Effector memory CD4-positive, alpha-beta T cell (primary cell): ENCODE measurements around the gene USP17L28.
"Not testable (repeated sequence)": the region's sequence is repeated elsewhere in the genome, so short reads cannot be mapped to it uniquely, and the experiment has no call there.

Experiments used
- DNase-seq, 3 donors: peaks; one replicate each; pipeline ENCODE4 v3.0.0-alpha.2; 2020
- H3K27ac ChIP-seq: 2 replicates; pipeline ENCODE4 v1.7.0; 2013; ENCODE audit warnings: mild to moderate bottlenecking, low read length, moderate library complexity; ENCODE audit not compliant: insufficient read depth, poor library complexity, severe bottlenecking
- H3K27me3 ChIP-seq: replicated peaks from 2 replicates; pipeline ENCODE4 v1.7.0; 2013; ENCODE audit warnings: mild to moderate bottlenecking, low read length; ENCODE audit not compliant: insufficient read depth, control insufficient read depth, poor library complexity, severe bottlenecking
- H3K36me3 ChIP-seq: 2 replicates; pipeline ENCODE4 v1.7.0; 2013; ENCODE audit warnings: mild to moderate bottlenecking, low read length, moderate library complexity; ENCODE audit not compliant: control insufficient read depth, insufficient read depth
- H3K4me1 ChIP-seq: 2 replicates; pipeline ENCODE4 v1.7.0; 2013; ENCODE audit warnings: low read length, mild to moderate bottlenecking; ENCODE audit not compliant: control insufficient read depth, insufficient read depth, poor library complexity, severe bottlenecking
- H3K4me3 ChIP-seq: 2 replicates; pipeline ENCODE4 v1.7.0; 2013; ENCODE audit warnings: low read length, low read depth, mild to moderate bottlenecking; ENCODE audit not compliant: insufficient read depth, poor library complexity, severe bottlenecking
- H3K9me3 ChIP-seq: 2 replicates; pipeline ENCODE4 v1.7.0; 2013; ENCODE audit warnings: mild to moderate bottlenecking, low read length, moderate library complexity; ENCODE audit not compliant: control insufficient read depth
- total RNA-seq, 3 donors: gene quantifications; one replicate each; lab custom pipeline; 2026; lab: John Stamatoyannopoulos, UW

USP17L28 gene
- 0 reads per million in 3 donors for total RNA-seq

GRCh38 chr4:9348593-9348992, at the start of gene USP17L28:
Gene USP17L28 (plus strand): TSS chr4:9348893. CDS start chr4:9348893, 0 bp downstream.
- H3K4me1 ChIP-seq, H3K4me3 ChIP-seq, H3K27ac ChIP-seq, H3K27me3 ChIP-seq, DNase-seq, H3K36me3 ChIP-seq, H3K9me3 ChIP-seq: not testable (repeated sequence)

DNA sequence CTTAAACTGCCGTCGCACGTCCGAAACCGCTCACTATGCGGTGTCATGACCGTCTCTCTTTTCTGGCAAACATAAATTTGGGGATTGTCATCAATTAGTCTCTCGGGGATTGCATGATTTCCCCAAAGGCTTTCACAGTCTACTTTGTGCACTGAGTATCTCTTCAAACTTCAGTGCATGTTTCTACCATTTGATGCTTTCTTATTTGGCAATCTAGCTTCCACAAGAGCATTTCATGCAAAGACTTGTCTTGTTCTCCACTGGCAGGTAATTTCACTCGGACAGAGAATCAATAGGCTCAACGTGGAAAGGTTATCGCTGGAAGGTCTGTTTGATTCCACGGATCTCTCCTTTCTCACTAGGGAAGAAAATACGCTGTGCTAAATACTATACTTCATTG, 24.5 kb upstream of the USP17L28 start:
- not testable (repeated sequence) for H3K27ac ChIP-seq, H3K9me3 ChIP-seq, H3K4me3 ChIP-seq, DNase-seq, H3K27me3 ChIP-seq, H3K4me1 ChIP-seq, H3K36me3 ChIP-seq

DNA sequence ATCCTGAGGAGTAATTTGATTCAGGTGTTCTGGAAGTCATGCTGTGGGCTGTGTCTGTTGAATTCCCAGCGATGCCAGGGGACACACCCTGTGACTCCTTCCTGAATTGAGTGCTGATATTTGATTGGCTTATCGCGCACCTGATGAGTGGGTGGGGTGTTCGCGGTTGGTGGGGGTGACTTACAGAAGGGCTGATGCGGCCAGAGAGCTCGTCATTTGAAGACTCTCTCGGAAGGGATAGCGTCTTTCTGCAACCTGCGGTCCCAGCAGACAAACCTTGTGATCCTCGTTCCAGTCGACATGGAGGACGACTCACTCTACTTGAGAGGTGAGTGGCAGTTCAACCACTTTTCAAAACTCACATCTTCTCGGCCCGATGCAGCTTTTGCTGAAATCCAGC, 23.8 kb upstream of the USP17L28 start, which contains the start of gene USP17L24:
Gene USP17L24 (plus strand): TSS at position 301 of the 400 bp plus-strand sequence. CDS start 0 bp downstream, at position 301.
- not testable (repeated sequence) for H3K4me1 ChIP-seq, H3K4me3 ChIP-seq, H3K9me3 ChIP-seq, H3K27ac ChIP-seq, DNase-seq, H3K36me3 ChIP-seq, H3K27me3 ChIP-seq

DNA sequence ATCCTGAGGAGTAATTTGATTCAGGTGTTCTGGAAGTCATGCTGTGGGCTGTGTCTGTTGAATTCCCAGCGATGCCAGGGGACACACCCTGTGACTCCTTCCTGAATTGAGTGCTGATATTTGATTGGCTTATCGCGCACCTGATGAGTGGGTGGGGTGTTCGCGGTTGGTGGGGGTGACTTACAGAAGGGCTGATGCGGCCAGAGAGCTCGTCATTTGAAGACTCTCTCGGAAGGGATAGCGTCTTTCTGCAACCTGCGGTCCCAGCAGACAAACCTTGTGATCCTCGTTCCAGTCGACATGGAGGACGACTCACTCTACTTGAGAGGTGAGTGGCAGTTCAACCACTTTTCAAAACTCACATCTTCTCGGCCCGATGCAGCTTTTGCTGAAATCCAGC, 19.1 kb upstream of the USP17L28 start, which contains the start of gene USP17L25:
Gene USP17L25 (plus strand): TSS at position 301 of the 400 bp plus-strand sequence. CDS start 0 bp downstream, at position 301.
- not testable (repeated sequence) for DNase-seq, H3K36me3 ChIP-seq, H3K9me3 ChIP-seq, H3K4me3 ChIP-seq, H3K27ac ChIP-seq, H3K27me3 ChIP-seq, H3K4me1 ChIP-seq

- H3K36me3 ChIP-seq, H3K27me3 ChIP-seq, DNase-seq, H3K4me1 ChIP-seq, H3K4me3 ChIP-seq, H3K9me3 ChIP-seq, H3K27ac ChIP-seq: not testable (repeated sequence)
These were observed 14.3 kb upstream of the USP17L28 start, which contains the start of gene USP17L26 for GRCh38 chr4:9334358-9334757. Gene USP17L26 (plus strand): TSS chr4:9334658. CDS start chr4:9334658, 0 bp downstream.

DNA sequence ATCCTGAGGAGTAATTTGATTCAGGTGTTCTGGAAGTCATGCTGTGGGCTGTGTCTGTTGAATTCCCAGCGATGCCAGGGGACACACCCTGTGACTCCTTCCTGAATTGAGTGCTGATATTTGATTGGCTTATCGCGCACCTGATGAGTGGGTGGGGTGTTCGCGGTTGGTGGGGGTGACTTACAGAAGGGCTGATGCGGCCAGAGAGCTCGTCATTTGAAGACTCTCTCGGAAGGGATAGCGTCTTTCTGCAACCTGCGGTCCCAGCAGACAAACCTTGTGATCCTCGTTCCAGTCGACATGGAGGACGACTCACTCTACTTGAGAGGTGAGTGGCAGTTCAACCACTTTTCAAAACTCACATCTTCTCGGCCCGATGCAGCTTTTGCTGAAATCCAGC, 9.6 kb upstream of the USP17L28 start, which contains the start of gene USP17L5:
Gene USP17L5 (plus strand): TSS at position 301 of the 400 bp plus-strand sequence. CDS start 0 bp downstream, at position 301.
- H3K27me3 ChIP-seq, H3K36me3 ChIP-seq, DNase-seq, H3K27ac ChIP-seq, H3K9me3 ChIP-seq, H3K4me1 ChIP-seq, H3K4me3 ChIP-seq: not testable (repeated sequence)

GRCh38 chr4:9343848-9344247, 4.8 kb upstream of the USP17L28 start, which contains the start of gene USP17L27:
Gene USP17L27 (plus strand): TSS chr4:9344148. CDS start chr4:9344148, 0 bp downstream.
- H3K36me3 ChIP-seq, H3K4me1 ChIP-seq, H3K9me3 ChIP-seq, H3K27me3 ChIP-seq, DNase-seq, H3K27ac ChIP-seq, H3K4me3 ChIP-seq: not testable (repeated sequence)

- not testable (repeated sequence) for H3K9me3 ChIP-seq, H3K27ac ChIP-seq, H3K36me3 ChIP-seq, DNase-seq, H3K4me3 ChIP-seq, H3K4me1 ChIP-seq, H3K27me3 ChIP-seq
These were observed 2.2 kb downstream of the USP17L28 start for GRCh38 chr4:9350866-9351265.

DNA sequence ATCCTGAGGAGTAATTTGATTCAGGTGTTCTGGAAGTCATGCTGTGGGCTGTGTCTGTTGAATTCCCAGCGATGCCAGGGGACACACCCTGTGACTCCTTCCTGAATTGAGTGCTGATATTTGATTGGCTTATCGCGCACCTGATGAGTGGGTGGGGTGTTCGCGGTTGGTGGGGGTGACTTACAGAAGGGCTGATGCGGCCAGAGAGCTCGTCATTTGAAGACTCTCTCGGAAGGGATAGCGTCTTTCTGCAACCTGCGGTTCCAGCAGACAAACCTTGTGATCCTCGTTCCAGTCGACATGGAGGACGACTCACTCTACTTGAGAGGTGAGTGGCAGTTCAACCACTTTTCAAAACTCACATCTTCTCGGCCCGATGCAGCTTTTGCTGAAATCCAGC, 4.6 kb downstream of the USP17L28 start, which contains the start of gene USP17L29:
Gene USP17L29 (plus strand): TSS at position 301 of the 400 bp plus-strand sequence. CDS start 0 bp downstream, at position 301.
- not testable (repeated sequence) for H3K4me1 ChIP-seq, H3K9me3 ChIP-seq, H3K36me3 ChIP-seq, DNase-seq, H3K27ac ChIP-seq, H3K4me3 ChIP-seq, H3K27me3 ChIP-seq

DNA sequence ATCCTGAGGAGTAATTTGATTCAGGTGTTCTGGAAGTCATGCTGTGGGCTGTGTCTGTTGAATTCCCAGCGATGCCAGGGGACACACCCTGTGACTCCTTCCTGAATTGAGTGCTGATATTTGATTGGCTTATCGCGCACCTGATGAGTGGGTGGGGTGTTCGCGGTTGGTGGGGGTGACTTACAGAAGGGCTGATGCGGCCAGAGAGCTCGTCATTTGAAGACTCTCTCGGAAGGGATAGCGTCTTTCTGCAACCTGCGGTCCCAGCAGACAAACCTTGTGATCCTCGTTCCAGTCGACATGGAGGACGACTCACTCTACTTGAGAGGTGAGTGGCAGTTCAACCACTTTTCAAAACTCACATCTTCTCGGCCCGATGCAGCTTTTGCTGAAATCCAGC, 14.1 kb downstream of the USP17L28 start, which contains the start of gene USP17L30:
Gene USP17L30 (plus strand): TSS at position 301 of the 400 bp plus-strand sequence. CDS start 0 bp downstream, at position 301.
- H3K27me3 ChIP-seq, H3K36me3 ChIP-seq, H3K9me3 ChIP-seq, H3K4me3 ChIP-seq, DNase-seq, H3K4me1 ChIP-seq, H3K27ac ChIP-seq: not testable (repeated sequence)
